ENCODE results near the gene RPL27A.

RPL27A gene

DNA sequence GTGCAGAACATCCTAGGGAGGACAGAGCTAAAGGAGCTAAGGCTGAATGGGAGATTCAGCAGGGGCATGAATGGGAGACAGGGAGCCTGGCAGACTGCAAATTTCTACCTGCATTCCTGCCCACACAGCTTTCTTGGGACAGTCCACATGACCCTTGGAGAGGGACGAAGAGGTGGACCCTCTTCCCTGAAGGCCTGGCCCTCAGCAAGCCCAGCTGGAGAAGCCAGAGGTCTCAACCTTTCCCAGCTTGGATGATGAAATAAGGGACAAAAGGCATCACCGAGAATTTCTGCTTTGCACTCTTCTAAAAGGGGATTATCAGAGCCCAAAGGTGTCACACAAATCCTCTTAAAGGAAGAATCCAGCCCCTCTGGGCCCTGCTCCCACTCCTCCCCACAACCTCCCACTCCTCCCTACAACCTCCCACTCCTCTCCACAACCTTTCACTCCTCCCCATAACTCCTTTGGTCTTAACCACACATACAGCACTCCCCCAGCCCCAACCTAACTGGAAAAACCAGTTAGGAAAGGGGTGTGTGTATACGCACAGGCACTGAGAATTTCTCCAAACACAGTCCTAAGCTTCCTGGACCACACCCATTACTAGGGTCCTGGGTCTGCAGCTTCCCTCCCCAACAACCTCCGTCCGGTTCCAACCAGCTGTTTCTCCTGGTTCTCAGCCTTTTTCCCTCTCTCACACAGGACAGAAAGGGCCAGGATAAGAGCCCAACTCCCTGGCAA is 38.4 kb downstream of the RPL27A start:
- Histone ChIP-seq H3K27me3 (ENCODE audit: insufficient read depth, low read length) (no peaks in the 10 kb centered on the region), H4K12ac (ENCODE audit: low read depth, low read length) (peak overlapping the region; percentile 90)

GRCh38 chr11:8721609-8722500 is 39.3 kb downstream of the RPL27A start:
- peak overlapping the region; percentile 95 for H4K8ac ChIP-seq (ENCODE audit: low read depth, low read length)
- H2BK5ac ChIP-seq (ENCODE audit: low read depth, low read length, poor library complexity) = peak overlapping the region; percentile 95
- no peak overlapping the region for H3K4me3 ChIP-seq (ENCODE audit: low read depth, low read length)
- peak overlapping the region; percentile 90 for H4K12ac ChIP-seq (ENCODE audit: low read depth, low read length)
- no peaks in the 10 kb centered on the region for H3K9me3 ChIP-seq (ENCODE audit: insufficient read depth, low read depth, low read length)
- peaks cover 28% of the 10 kb centered on the region for H3K79me2 ChIP-seq (ENCODE audit: control insufficient read depth, insufficient read depth, low read length, poor library complexity)
- H3K27me3 ChIP-seq (ENCODE audit: insufficient read depth, low read length) = no peaks in the 10 kb centered on the region
- peak overlapping the region; percentile 39 for H3K4me2 ChIP-seq (ENCODE audit: low read length)
- H2BK12ac ChIP-seq (ENCODE audit: low read length) = peak overlapping the region; percentile 92
- H3K9ac ChIP-seq (ENCODE audit: low read length) = peak overlapping the region; percentile 9
- WGBS (ENCODE audit: extremely low coverage, insufficient coverage, insufficient read length) = no CpG with 5 or more reads among the region's 13 CpGs
- peak overlapping the region; percentile 99 for H3K27ac ChIP-seq (ENCODE audit: low read depth, low read length)
- peak overlapping the region; percentile 65 for H2AFZ ChIP-seq (ENCODE audit: insufficient read depth, low read length, poor library complexity)
- peak overlapping the region; percentile 99 for H4K91ac ChIP-seq (ENCODE audit: low read depth, low read length)
- peaks cover 56% of the 10 kb centered on the region for H3K79me1 ChIP-seq (ENCODE audit: low read length)
- peak overlapping the region; percentile 89 for H3K14ac ChIP-seq (ENCODE audit: low read length)
- peak overlapping the region; percentile 99 for H2BK120ac ChIP-seq (ENCODE audit: insufficient read depth, low read length, poor library complexity)
- H3K36me3 ChIP-seq (ENCODE audit: control insufficient read depth in 1 of 2, insufficient read depth in 2 of 2, low read length in 2 of 2) = peaks cover 12 to 13% of the 10 kb centered on the region in 2 experiments
- DNase-seq = peak; percentile 19 to 27
- no peak overlapping the region for H3K23ac ChIP-seq (ENCODE audit: low read length)
- H3K18ac ChIP-seq (ENCODE audit: low read length) = peak overlapping the region; percentile 86
- peak overlapping the region; percentile 82 for H2AK5ac ChIP-seq (ENCODE audit: low read length)
- H3K4me1 ChIP-seq (ENCODE audit: control insufficient read depth in 1 of 2, insufficient read depth in 2 of 2, low read length in 2 of 2) = peaks cover 67 to 71% of the 10 kb centered on the region in 2 experiments
- H3K4ac ChIP-seq (ENCODE audit: low read depth, low read length) = peak overlapping the region; percentile 77

More for the DNA sequence above, 38.4 kb downstream of the RPL27A start:
- H3K36me3 ChIP-seq (ENCODE audit: control insufficient read depth in 1 of 2, insufficient read depth in 2 of 2, low read length in 2 of 2) = peaks cover 10 to 16% of the 10 kb centered on the region in 2 experiments
- DNase-seq = peak; percentile 71 to 81
- peak overlapping the region; percentile 9 for H3K9ac ChIP-seq (ENCODE audit: low read length)
- H2AK5ac ChIP-seq (ENCODE audit: low read length) = peak overlapping the region; percentile 97
- H2AFZ ChIP-seq (ENCODE audit: insufficient read depth, low read length, poor library complexity) = peak overlapping the region; percentile 65
- peak overlapping the region; percentile 39 for H3K4me2 ChIP-seq (ENCODE audit: low read length)
- H3K27ac ChIP-seq (ENCODE audit: low read depth, low read length) = peak overlapping the region; percentile 99
- H3K4me3 ChIP-seq (ENCODE audit: low read depth, low read length) = no peak overlapping the region
- H2BK120ac ChIP-seq (ENCODE audit: insufficient read depth, low read length, poor library complexity) = peak overlapping the region; percentile 99
- H4K8ac ChIP-seq (ENCODE audit: low read depth, low read length) = peak overlapping the region; percentile 95
- peaks cover 58% of the 10 kb centered on the region for H3K79me1 ChIP-seq (ENCODE audit: low read length)
- no CpG with 5 or more reads among the region's 5 CpGs for WGBS (ENCODE audit: extremely low coverage, insufficient coverage, insufficient read length)
- peak overlapping the region; percentile 97 for H2BK5ac ChIP-seq (ENCODE audit: low read depth, low read length, poor library complexity)
- no peak overlapping the region for H3K23ac ChIP-seq (ENCODE audit: low read length)
- H3K4me1 ChIP-seq (ENCODE audit: control insufficient read depth in 1 of 2, insufficient read depth in 2 of 2, low read length in 2 of 2) = peaks cover 68 to 75% of the 10 kb centered on the region in 2 experiments
- peak overlapping the region; percentile 99 for H4K91ac ChIP-seq (ENCODE audit: low read depth, low read length)
- peak overlapping the region; percentile 94 for H3K14ac ChIP-seq (ENCODE audit: low read length)
- H3K4ac ChIP-seq (ENCODE audit: low read depth, low read length) = peak overlapping the region; percentile 77
- peak overlapping the region; percentile 86 for H3K18ac ChIP-seq (ENCODE audit: low read length)
- H3K79me2 ChIP-seq (ENCODE audit: control insufficient read depth, insufficient read depth, low read length, poor library complexity) = peaks cover 28% of the 10 kb centered on the region
- peak overlapping the region; percentile 92 for H2BK12ac ChIP-seq (ENCODE audit: low read length)
- H3K9me3 ChIP-seq (ENCODE audit: insufficient read depth, low read depth, low read length) = no peaks in the 10 kb centered on the region

DNA sequence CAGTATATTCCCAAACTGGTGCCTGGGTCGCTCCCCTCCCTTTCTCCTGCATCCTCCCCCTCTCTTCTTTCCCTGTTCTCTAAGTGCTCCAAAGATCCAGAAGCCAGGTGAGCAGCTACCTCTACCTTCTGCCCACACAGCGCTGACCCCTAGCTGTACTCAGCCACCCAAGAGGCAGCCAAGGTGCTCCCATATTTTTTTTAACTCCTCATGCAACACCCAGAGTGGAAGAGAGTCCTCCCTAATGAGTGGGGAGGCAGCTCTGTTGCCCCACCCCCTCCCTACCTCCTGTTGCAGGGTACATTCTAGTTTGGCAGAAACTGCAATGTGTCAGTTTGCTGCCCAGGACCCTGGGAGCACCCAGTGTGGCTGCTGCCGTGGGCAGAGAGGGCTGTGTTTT is 40.2 kb downstream of the RPL27A start:
- Histone ChIP-seq H3K27me3 (ENCODE audit: insufficient read depth, low read length) (no peaks in the 10 kb centered on the region), H3K4me1 (ENCODE audit: control insufficient read depth in 1 of 2, insufficient read depth in 2 of 2, low read length in 2 of 2) (peaks cover 63 to 69% of the 10 kb centered on the region in 2 experiments), H3K36me3 (ENCODE audit: control insufficient read depth in 1 of 2, insufficient read depth in 2 of 2, low read length in 2 of 2) (peaks cover 8% of the 10 kb centered on the region in 2 experiments), H3K4me3 (ENCODE audit: low read depth, low read length) (no peak overlapping the region), H3K14ac (ENCODE audit: low read length) (peak overlapping the region; percentile 89), H4K91ac (ENCODE audit: low read depth, low read length) (peak overlapping the region; percentile 99), H2BK5ac (ENCODE audit: low read depth, low read length, poor library complexity) (peak overlapping the region; percentile 95), H3K27ac (ENCODE audit: low read depth, low read length) (peak overlapping the region; percentile 99), H4K12ac (ENCODE audit: low read depth, low read length) (peak overlapping the region; percentile 26), H3K9me3 (ENCODE audit: insufficient read depth, low read depth, low read length) (no peaks in the 10 kb centered on the region), H4K8ac (ENCODE audit: low read depth, low read length) (peak overlapping the region; percentile 95), H3K79me1 (ENCODE audit: low read length) (peaks cover 47% of the 10 kb centered on the region), H2BK120ac (ENCODE audit: insufficient read depth, low read length, poor library complexity) (peak overlapping the region; percentile 99), H2BK12ac (ENCODE audit: low read length) (peak overlapping the region; percentile 92), H3K4ac (ENCODE audit: low read depth, low read length) (peak overlapping the region; percentile 30), H3K18ac (ENCODE audit: low read length) (peak overlapping the region; percentile 86), H2AK5ac (ENCODE audit: low read length) (peak overlapping the region; percentile 52), H3K79me2 (ENCODE audit: control insufficient read depth, insufficient read depth, low read length, poor library complexity) (peaks cover 25% of the 10 kb centered on the region), H3K23ac (ENCODE audit: low read length) (no peak overlapping the region), H2AFZ (ENCODE audit: insufficient read depth, low read length, poor library complexity) (no peak overlapping the region), H3K4me2 (ENCODE audit: low read length) (no peak overlapping the region), H3K9ac (ENCODE audit: low read length) (no peak overlapping the region)
- no peak for DNase-seq
- WGBS (ENCODE audit: extremely low coverage, insufficient coverage, insufficient read length) = no CpG with 5 or more reads among the region's 3 CpGs

- H4K12ac ChIP-seq (ENCODE audit: low read depth, low read length) = no peak overlapping the region
- peaks cover 21% of the 10 kb centered on the region for H3K79me2 ChIP-seq (ENCODE audit: control insufficient read depth, insufficient read depth, low read length, poor library complexity)
- H3K18ac ChIP-seq (ENCODE audit: low read length) = no peak overlapping the region
- no peaks in the 10 kb centered on the region for H3K9me3 ChIP-seq (ENCODE audit: insufficient read depth, low read depth, low read length)
- no peak overlapping the region for H3K4me3 ChIP-seq (ENCODE audit: low read depth, low read length)
- no peak overlapping the region for H3K27ac ChIP-seq (ENCODE audit: low read depth, low read length)
- no peak overlapping the region for H3K4ac ChIP-seq (ENCODE audit: low read depth, low read length)
- peak overlapping the region; percentile 33 for H2BK12ac ChIP-seq (ENCODE audit: low read length)
- DNase-seq = no peak
- no peak overlapping the region for H3K9ac ChIP-seq (ENCODE audit: low read length)
- peak overlapping the region; percentile 49 for H2AK5ac ChIP-seq (ENCODE audit: low read length)
- no CpG with 5 or more reads among the region's 7 CpGs for WGBS (ENCODE audit: extremely low coverage, insufficient coverage, insufficient read length)
- no peak overlapping the region for H2AFZ ChIP-seq (ENCODE audit: insufficient read depth, low read length, poor library complexity)
- peak overlapping the region; percentile 6 for H2BK120ac ChIP-seq (ENCODE audit: insufficient read depth, low read length, poor library complexity)
- H3K79me1 ChIP-seq (ENCODE audit: low read length) = peaks cover 40% of the 10 kb centered on the region
- H3K4me2 ChIP-seq (ENCODE audit: low read length) = no peak overlapping the region
- H3K23ac ChIP-seq (ENCODE audit: low read length) = no peak overlapping the region
- H2BK5ac ChIP-seq (ENCODE audit: low read depth, low read length, poor library complexity) = no peak overlapping the region
- H4K91ac ChIP-seq (ENCODE audit: low read depth, low read length) = peak overlapping the region; percentile 22
- no peak overlapping the region for H3K14ac ChIP-seq (ENCODE audit: low read length)
- peaks cover 8% of the 10 kb centered on the region in 2 experiments for H3K36me3 ChIP-seq (ENCODE audit: control insufficient read depth in 1 of 2, insufficient read depth in 2 of 2, low read length in 2 of 2)
- H4K8ac ChIP-seq (ENCODE audit: low read depth, low read length) = no peak overlapping the region
- H3K27me3 ChIP-seq (ENCODE audit: insufficient read depth, low read length) = no peaks in the 10 kb centered on the region
- H3K4me1 ChIP-seq (ENCODE audit: control insufficient read depth in 1 of 2, insufficient read depth in 2 of 2, low read length in 2 of 2) = peaks cover 56 to 62% of the 10 kb centered on the region in 2 experiments
Observed at GRCh38 chr11:8723711-8724110, 41.1 kb downstream of the RPL27A start.
